ENCODE data around the gene NTNG1. TPM values are rescaled to one million over a fixed set of nuclear protein-coding genes. Genes with fewer than 3 reads are reported as not detected.

The NTNG1 gene
- total and polyA plus RNA-seq, 2 of the 8 experiments (the other 6 are each of a cell fraction or from before 2014, with no cell fraction given) = 1.2 to 4.1 TPM

GRCh38 chr1:107342768-107343167 is 201.9 kb downstream of the NTNG1 start (continued):
- TF ChIP-seq, protein P1, sequence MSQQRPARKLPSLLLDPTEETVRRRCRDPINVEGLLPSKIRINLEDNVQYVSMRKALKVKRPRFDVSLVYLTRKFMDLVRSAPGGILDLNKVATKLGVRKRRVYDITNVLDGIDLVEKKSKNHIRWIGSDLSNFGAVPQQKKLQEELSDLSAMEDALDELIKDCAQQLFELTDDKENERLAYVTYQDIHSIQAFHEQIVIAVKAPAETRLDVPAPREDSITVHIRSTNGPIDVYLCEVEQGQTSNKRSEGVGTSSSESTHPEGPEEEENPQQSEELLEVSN (IDR thresholded peaks at IDR 0.05) = no peak
- TF ChIP-seq TAF1 (IDR thresholded peaks at IDR 0.05; ENCODE audit: low read depth, low read length) = no peak
- TF ChIP-seq ATF3 (IDR thresholded peaks at IDR 0.05; ENCODE audit: insufficient read depth, low read depth, low read length) = no peak
- no peak for TF ChIP-seq JUN (IDR thresholded peaks at IDR 0.05; ENCODE audit: low read depth, low read length)
- no peak for TF ChIP-seq SP2 (IDR thresholded peaks at IDR 0.05; ENCODE audit: low read length)
